ENCODE data around the gene MCCC1.
"Not testable (repeated sequence)": the region's sequence is repeated elsewhere in the genome, so short reads cannot be mapped to it uniquely, and the experiment has no call there.

MCCC1 gene

DNA sequence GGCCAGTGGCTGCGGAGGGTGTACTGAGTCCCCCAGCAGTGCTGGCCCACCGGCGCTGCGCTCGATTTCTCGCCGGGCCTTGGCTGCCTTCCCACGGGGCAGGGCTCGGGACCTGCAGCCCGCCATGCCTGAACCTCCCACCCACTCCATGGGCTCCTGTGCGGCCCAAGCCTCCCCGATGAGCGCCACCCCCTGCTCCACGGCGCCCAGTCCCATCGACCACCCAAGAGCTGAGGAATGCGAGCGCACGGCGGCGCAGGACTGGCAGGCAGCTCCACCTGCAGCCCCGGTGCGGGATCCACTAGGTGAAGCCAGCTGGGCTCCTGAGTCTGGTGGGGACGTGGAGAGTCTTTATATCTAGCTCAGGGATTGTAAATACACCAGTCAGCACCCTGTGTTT lies 1.7 kb upstream of the MCCC1 start:
- DNase-seq = not testable (repeated sequence)

DNA sequence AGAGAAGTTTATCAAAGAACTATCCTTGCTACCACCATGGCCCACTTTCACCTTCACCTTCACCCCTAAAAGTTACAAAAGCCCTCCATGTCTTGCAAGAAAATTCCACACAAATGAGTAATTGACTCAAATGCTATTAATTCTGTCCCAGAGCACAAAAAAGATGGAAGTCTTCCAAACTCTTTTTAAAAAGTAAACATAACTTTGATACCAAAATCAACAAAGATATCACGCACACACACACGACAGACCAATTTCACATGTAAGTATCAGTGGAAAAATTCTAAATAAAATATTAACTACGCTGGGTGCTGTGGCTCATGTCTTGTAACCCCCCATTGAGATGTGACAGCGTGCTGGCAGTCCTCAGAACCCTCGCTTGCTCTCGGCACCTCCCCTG lies 1.1 kb upstream of the MCCC1 start:
- no peak for DNase-seq

DNA sequence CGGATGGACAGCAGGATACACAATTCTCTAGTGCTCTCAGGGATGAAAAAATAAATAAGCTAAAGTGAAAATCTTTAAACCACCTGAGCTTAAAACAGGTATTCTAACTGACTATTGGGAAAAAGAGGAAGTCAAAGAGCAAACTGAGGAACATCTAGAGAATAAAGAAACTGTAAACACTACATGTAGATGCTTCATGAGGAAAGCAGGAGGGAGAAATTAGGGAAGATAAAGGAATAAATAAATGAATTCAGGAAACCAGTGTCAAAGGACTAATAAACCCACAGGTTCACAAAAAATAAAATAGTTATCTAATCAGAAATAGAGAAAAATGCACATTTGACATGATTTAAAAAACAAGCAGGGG lies 525 bp upstream of the MCCC1 start:
- no peak for DNase-seq

- no peak for DNase-seq
These were observed 715 bp downstream of the MCCC1 start for GRCh38 chr3:183098536-183099025.

DNA sequence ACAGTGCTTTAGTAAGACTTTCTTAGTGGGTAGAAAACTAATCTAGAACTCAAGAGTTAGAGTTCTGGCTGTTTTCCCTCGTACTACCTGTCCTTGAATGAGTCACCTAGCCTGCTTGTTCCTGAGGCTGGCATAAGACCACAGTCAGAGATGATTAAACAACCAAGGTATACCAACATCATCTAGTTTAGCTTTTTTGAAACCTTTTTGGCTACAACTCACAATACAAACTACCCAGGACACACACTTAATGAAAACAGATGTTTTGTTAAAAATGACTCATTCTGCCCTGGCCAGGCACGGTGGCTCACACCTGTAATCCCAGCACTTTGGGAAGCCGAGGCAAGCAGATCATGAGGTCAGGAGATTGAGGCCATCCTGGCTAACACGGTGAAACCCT lies 4.6 kb downstream of the MCCC1 start:
- DNase-seq = no peak

DNA sequence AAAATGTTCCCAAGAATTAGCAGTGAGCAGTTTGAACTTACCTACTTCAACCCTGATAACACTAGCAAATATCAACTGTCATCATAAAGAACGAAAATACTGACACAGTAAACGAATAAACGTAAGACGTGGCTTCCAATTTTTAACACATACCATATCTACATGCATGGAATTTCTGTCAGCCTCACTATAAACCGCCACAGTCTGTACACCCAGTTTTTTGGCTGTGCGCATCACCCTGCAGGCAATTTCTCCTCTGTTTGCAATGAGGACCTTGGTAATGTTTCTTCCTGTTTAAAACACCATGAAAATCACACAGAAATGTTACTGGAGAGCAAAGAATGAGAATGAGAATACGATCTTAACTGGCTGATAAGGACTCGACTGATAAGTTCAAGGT lies 7.0 kb downstream of the MCCC1 start:
- DNase-seq = no peak

DNA sequence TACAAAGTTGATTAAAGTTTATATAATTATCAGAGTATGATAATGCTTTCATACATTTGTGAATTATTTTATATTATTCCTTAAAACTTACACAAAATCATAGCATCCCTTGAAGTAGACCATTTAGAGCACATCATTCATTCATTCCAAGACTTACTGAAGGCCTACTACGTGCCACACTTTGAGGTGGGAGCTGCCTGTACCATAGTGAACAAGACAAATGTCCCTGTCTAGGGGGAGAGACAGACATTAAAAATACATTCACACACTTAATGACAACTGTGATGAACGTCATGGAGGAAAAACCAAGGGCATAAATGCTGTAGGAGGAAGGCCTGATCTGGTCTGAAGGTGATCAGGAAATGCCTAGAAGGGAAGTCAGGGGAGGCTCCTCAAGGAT lies 12.1 kb downstream of the MCCC1 start:
- DNase-seq = no peak

DNA sequence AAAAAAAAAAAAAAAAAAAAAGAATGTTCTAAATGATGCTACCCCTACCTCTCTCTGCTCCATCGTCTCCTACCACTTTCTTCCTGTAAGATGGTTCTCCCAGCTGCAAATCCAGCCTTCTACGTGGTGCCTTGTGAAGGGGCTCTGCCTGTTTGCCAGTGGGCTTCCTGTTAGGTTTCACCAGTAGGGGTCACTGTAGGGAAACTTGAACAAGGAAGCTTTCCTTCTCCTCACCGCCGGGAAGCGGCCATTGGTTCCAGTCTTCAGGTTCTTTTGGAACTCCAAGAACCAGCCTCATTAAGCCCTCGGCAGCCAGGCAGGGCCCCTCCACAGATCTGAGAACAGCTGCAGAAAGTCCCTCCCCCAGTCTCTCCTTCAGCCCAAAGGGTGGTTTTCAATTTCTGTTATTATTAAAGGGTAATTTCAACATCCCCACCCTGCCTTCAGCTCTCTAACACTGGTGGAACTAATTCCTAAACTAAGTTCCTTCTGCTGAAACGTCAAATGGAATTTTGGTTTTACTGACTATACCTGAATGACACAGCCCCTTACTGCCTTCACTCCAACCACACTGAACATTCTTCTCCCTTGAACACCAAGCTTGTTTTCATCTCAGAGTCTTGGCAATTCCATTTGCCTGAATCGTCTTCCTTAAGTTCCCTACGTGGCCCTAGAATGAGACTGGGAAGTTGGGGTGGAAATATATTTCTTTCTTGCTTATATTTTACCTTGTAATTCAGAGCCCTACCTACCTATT lies 13.5 kb downstream of the MCCC1 start:
- no peak for DNase-seq

DNA sequence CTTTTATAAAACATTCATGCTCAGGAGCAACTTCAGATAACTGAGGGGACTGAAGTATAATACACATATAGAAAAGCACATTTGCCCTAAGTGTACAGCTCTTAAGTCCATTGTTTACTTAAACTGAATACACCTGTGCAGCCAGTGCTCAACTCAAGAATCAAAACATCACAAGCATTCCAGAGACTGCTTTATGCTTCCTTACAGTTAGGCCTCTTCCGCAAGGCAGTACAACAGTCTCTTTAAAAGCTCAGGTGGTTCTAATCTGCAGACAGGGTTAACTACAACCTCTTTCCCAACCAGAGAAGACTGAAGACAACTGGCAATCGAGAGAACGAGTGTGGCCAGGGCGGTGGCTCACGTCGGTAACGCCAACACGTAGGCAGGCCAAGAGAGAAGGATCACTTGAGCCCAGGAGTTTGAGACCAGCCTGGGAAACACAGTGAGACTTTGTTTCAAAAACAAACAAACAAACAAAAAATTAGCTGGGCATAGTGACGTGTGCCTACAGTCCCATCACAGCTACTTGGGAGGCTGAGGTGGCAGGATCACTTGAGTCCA lies 16.9 kb downstream of the MCCC1 start:
- no peak for DNase-seq

- no peak for DNase-seq
These were observed 17.7 kb downstream of the MCCC1 start for GRCh38 chr3:183081459-183082183.

- no peak for DNase-seq
These were observed 18.7 kb downstream of the MCCC1 start for GRCh38 chr3:183080628-183081027.

DNA sequence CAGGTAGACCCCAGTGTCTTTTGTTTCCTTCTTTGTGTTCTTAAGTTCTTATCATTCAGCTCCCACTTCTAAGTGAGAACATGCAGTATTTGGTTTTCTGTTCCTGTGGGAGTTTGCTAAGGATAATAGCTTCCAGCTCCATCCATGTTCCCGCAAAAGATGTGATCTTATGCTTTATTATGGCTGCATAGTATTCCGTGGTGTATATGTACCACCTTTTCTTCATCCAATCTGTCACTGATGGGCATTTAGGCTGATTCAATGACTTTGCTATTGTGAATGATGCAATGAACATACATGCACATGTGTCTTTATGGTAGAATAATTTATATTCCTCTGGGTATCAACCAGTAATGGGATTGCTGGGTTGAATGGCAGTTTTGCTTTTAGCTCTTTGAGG lies 24.4 kb downstream of the MCCC1 start:
- no peak for DNase-seq

- no peak for DNase-seq
These were observed 25.0 kb downstream of the MCCC1 start for GRCh38 chr3:183074261-183074660.

- DNase-seq = no peak
These were observed 25.5 kb downstream of the MCCC1 start for GRCh38 chr3:183073839-183074238.

GRCh38 chr3:183070892-183071291 lies 28.4 kb downstream of the MCCC1 start:
- no peak for DNase-seq

GRCh38 chr3:183069086-183069485 lies 30.2 kb downstream of the MCCC1 start:
- no peak for DNase-seq

DNA sequence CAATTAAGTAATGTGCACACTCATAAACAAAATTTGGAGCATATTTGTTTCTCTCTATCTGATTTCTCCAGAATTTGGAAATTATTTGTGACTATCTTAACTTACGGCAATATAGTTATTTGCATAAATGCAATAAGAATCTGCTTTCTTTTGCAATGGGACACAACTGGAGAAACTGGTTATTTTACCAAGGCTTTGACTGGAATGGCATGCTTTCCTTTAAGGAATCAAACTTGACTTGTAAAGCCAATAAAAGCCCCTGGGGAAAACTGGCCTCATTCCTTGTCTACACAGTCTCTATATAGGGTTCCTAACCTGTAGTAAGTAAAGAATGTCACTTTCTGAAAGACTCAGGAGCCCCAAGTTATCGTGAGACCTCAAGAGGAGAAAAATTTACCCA lies 32.4 kb downstream of the MCCC1 start:
- DNase-seq = not testable (repeated sequence)

GRCh38 chr3:183064475-183064874 lies 34.8 kb downstream of the MCCC1 start:
- DNase-seq = no peak

DNA sequence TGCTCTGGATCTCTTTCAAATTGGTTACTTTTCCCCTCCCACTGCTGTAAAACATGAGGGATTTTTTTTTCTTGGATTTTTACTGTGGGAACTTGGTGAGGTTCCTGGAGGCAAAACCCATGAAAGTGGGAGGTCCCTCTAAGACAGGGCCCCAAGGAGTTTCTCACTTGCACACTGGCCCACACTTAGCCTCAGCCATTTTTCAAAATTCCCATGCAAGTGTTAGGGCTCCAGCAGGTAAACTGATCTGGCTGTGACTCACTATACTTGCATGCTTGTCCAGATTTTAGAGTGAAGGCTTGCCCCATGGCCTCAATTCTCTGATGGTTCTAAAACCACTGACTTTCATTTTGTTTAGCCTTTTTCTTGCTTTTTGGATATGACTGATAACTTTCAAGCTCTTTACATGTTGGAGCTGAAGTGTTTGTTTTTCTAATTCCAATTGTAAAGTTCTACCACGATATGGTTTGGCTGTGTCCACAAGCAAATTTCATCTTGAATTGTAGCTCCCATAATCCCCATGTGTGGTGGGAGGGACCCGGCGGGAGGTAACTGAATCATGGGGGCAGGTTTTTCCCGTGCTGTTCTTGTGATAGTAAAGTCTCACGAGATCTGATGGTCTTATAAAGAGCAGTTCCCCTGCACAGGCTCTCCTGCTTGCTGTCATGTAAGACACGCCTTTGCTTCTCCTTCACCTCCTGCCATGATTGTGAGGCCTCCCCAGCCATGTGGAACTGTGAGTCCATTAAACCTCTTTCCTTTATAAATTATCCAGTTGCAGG lies 37.7 kb downstream of the MCCC1 start:
- no peak for DNase-seq

GRCh38 chr3:183058351-183058750 lies 40.9 kb downstream of the MCCC1 start:
- DNase-seq = no peak

GRCh38 chr3:183050706-183051105 lies 48.6 kb downstream of the MCCC1 start:
- no peak for DNase-seq

GRCh38 chr3:183046883-183047282 lies 52.4 kb downstream of the MCCC1 start:
- DNase-seq = no peak

DNA sequence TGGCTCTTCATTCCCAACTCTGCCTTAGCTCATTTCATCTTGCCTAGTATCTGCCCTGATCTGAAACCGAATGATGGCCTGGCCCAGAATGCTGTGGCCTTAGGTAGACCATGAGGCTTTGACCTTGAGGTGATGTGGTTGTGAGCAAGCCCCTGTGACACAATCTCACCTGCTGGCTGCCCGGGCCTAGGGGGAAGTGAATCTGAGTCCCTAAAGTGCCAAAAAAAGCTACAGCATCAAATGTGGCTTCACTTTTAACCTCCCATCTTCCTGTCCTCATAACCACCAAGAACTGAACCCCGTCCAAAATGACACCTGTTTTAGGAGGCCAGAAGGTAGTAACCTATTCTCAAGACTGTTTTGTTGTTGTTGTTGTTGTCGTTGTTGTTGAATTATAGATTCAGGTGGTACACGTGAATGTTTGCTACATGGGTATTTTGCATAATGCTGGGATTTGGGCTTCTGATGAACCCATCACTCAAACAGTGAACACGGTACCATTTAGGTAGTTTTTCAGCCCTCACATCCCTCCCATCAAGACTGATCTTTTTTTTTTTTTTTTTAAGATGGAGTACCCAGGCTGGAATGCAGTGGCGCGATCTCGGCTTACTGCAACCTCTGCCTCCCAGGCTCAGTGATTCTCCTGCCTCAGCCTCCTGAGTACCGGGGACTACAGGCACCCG lies 54.6 kb downstream of the MCCC1 start:
- DNase-seq = no peak

Measured in GF-D8 (cell line).